RWPE1 (cell line): Measurements from ENCODE around the gene NAALADL2.

ENCODE experiments used
- CTCF ChIA-PET: fragments of 350-600 bp; sonication (Branson Sonifier 250); formaldehyde crosslinking; extraction: SDS; loops from one replicate; lab custom pipeline; 2021; lab: Yijun Ruan, JAX
- POLR2A ChIA-PET: fragments of 400-600 bp; formaldehyde crosslinking; extraction: SDS; loops from one replicate; lab custom pipeline; 2020; ENCODE audit warnings: antibody characterized with exemption; ENCODE audit not compliant: low non-redundant PET; lab: Yijun Ruan, JAX
- DNase-seq: peaks from one replicate; pipeline ENCODE4 v3.0.0; 2012; ENCODE audit warnings: low spot score
- H3K27ac ChIP-seq: fragments of 450-650 bp; 2 replicates; pipeline ENCODE4 v1.5.1; 2017
- CTCF ChIP-seq: fragments of 450-650 bp; conservative IDR thresholded peaks from 2 replicates; pipeline ENCODE4 v1.5.1; 2017; ENCODE audit warnings: low read depth, mild to moderate bottlenecking

NAALADL2 gene

DNA sequence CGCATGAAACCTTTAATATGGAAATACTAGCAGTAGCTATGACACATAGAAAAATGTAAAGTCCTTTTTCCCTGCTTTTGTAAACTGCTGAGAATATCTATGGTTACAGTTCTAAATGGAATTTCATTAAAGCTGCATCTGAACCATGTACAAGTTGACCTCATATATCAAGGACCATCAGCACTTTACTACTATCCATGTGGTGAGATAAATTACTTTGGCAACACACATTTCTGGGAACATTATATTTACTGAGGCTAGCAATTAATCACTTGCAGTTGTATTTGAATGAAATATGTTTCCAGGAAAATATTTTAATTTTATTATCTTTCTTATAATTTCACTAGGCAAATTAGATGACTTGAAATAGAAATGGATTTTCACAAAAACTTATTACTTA lies 545.5 kb downstream of the NAALADL2 start:
- no peak for DNase-seq
- TF ChIP-seq CTCF, result no peak
- CTCF ChIA-PET, result no interaction called here
- no peak overlapping the region for H3K27ac ChIP-seq
- POLR2A ChIA-PET, result no interaction called here

GRCh38 chr3:175410251-175410650 lies 551.1 kb downstream of the NAALADL2 start:
- H3K27ac ChIP-seq, result no peak overlapping the region
- no peak for DNase-seq
- TF ChIP-seq CTCF, result no peak
- POLR2A ChIA-PET, result no interaction called here
- CTCF ChIA-PET, result no interaction called here

DNA sequence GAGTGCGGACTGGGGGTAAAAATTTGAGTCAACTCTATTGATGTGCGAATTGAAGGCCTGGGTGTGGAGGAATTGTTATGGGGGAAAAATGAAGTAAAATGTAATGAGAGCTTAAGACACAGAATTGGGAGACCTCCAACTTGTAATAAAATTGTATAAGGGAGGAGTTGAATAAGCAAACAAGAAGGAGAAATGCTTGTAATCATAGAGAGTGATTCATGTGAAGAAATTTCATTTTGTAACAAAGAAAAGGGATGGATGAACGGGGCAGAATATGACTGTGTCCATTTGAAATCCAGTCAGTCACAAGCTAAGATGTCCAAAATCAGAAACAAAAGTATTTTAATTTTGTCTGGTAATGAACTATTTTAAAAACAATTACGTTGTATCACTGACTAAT lies 552.3 kb downstream of the NAALADL2 start:
- CTCF ChIA-PET, result no interaction called here

DNA sequence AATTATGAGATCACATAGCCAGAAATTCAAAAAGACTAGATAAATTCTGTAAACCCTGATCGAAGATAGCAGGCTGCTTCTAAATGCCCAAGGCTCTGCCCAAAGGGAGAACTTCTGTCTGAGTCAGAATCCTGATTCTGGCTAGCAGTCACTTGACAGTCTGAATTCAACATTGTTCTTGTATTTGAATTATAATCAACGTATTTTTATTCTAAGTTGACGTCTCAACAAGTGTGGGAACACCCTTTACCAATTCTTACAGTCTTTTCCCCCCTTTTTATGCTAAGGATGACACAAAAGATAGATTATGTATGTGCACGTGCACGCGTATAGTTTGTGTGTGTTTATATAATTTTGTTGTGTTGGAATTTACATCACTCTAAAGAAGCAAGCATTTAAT lies 552.8 kb downstream of the NAALADL2 start:
- TF ChIP-seq CTCF, result no peak
- H3K27ac ChIP-seq, result no peak overlapping the region
- DNase-seq, result no peak
- ChIA-PET POLR2A (no interaction called here), CTCF (interaction anchor here (0.7 kb wide), 1 partner anchor 135 kb away, joined by 5 read pairs; no protein-coding TSS in a partner anchor)

More for the DNA sequence above, 552.3 kb downstream of the NAALADL2 start:
- DNase-seq, result no peak
- POLR2A ChIA-PET, result no interaction called here
- H3K27ac ChIP-seq, result no peak overlapping the region
- TF ChIP-seq CTCF, result no peak

DNA sequence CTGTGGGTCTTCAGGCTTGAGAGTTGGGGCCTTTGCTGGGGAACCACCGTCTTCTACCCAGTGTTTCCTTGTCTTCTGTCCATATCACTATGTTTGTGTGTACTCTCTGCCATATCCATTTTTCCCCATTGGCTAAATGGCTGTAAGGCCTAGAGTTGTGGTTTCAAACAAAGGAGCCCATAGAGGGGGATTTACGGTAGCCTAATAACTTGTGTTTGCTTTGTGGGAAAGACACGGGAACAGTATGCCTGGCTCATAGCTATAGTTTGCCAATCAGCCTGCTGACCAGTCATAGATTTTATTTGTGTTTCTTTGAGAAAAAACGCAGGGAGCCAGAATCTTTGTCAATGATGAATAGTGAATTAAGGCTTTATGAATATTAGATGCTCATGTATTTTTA lies 554.8 kb downstream of the NAALADL2 start:
- ChIA-PET POLR2A (no interaction called here), CTCF (no interaction called here)
- TF ChIP-seq CTCF, result no peak
- DNase-seq, result no peak
- H3K27ac ChIP-seq, result no peak overlapping the region

GRCh38 chr3:175416600-175416999 lies 557.5 kb downstream of the NAALADL2 start:
- DNase-seq, result no peak
- ChIA-PET POLR2A (no interaction called here), CTCF (no interaction called here)
- H3K27ac ChIP-seq, result no peak overlapping the region
- TF ChIP-seq CTCF, result no peak

DNA sequence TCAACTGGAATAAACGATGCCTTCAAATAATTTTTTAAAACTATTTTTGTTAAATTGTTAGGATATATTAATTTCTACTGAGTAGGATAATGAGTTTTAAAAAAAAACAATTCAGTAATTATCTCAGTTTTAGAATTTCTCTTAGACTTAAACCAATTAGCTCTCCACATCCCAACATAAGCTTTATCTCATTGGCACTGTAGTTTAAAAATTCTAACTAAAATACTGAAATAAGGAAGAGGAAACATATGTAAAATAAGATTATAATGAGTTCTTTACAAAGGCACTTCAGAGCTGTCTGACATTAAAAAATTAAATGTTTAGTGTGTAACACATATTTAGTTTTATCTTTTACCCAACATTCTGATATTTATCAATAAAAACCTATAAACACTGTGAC lies 558.3 kb downstream of the NAALADL2 start:
- TF ChIP-seq CTCF, result no peak
- ChIA-PET POLR2A (no interaction called here), CTCF (no interaction called here)
- H3K27ac ChIP-seq, result no peak overlapping the region
- DNase-seq, result no peak
